Measurements from ENCODE around the gene CALU.

GRCh38 chr7:128721376-128721775, 17.8 kb upstream of the CALU start:
- TF ChIP-seq CTCF (conservative IDR thresholded peaks at IDR 0.05; ENCODE audit: low read depth, low read length) (no peak), EZH2phosphoT487 (IDR thresholded peaks at IDR 0.05; ENCODE audit: borderline replicate concordance, low read length) (no peak), EZH2 (IDR thresholded peaks at IDR 0.05; ENCODE audit: low read length, unreplicated experiment) (no peak)

Data from PC-3 (cell line).